Activated effector memory CD4-positive, alpha-beta T cell treated with anti-CD3 and anti-CD28 coated beads, Interleukin-2, amount 50 U/mL, for 16 hours (primary cell): Measurements from ENCODE around the gene BIVM.

Experiments
- DNase-seq: peaks from one replicate; pipeline ENCODE4 v3.0.0-alpha.2; 2020

BIVM gene

GRCh38 chr13:102788683-102789082, 10.2 kb upstream of the BIVM start:
- DNase-seq: no peak

GRCh38 chr13:102792396-102792795, 6.5 kb upstream of the BIVM start:
- no peak for DNase-seq

- DNase-seq: no peak
These were observed 5.1 kb upstream of the BIVM start for GRCh38 chr13:102793611-102794355.

- no peak for DNase-seq
These were observed 666 bp downstream of the BIVM start for GRCh38 chr13:102799426-102800144.

- DNase-seq: peak; percentile 93
These were observed 1.5 kb downstream of the BIVM start for GRCh38 chr13:102800145-102801041.

- no peak for DNase-seq
These were observed 6.8 kb downstream of the BIVM start for GRCh38 chr13:102805680-102806079.

- DNase-seq: no peak
These were observed 8.8 kb downstream of the BIVM start for GRCh38 chr13:102807699-102808098.

- no peak for DNase-seq
These were observed 13.8 kb downstream of the BIVM start for GRCh38 chr13:102812611-102813287.

GRCh38 chr13:102814025-102814607, 15.2 kb downstream of the BIVM start:
- DNase-seq: no peak

GRCh38 chr13:102814793-102815192, 15.9 kb downstream of the BIVM start:
- DNase-seq: no peak

GRCh38 chr13:102815788-102816187, 16.9 kb downstream of the BIVM start:
- DNase-seq: no peak

GRCh38 chr13:102816708-102817107, 17.8 kb downstream of the BIVM start:
- no peak for DNase-seq

- no peak for DNase-seq
These were observed 18.3 kb downstream of the BIVM start for GRCh38 chr13:102817241-102817640.

GRCh38 chr13:102817907-102818306, 19.0 kb downstream of the BIVM start:
- no peak for DNase-seq

- no peak for DNase-seq
These were observed 26.5 kb downstream of the BIVM start for GRCh38 chr13:102825400-102825799.

GRCh38 chr13:102825921-102826706, 27.2 kb downstream of the BIVM start:
- no peak for DNase-seq

- no peak for DNase-seq
These were observed 31.7 kb downstream of the BIVM start for GRCh38 chr13:102830646-102831045.

GRCh38 chr13:102836471-102836870, 37.6 kb downstream of the BIVM start:
- DNase-seq: no peak

GRCh38 chr13:102838273-102838672, 39.4 kb downstream of the BIVM start:
- DNase-seq: no peak

- no peak for DNase-seq
These were observed 40.1 kb downstream of the BIVM start for GRCh38 chr13:102838982-102839381.

- DNase-seq: no peak
These were observed 40.5 kb downstream of the BIVM start for GRCh38 chr13:102839462-102839861.

- DNase-seq: no peak
These were observed 46.3 kb downstream of the BIVM start for GRCh38 chr13:102845289-102845629.
